Activated CD4-positive, alpha-beta T cell treated with anti-CD3 and anti-CD28 coated beads, Interleukin-2, Interleukin-4, amounts not matched to agents 100 ng/mL and 50 ng/mL, durations not matched to agents 16 hours and 8 hours (primary cell): ENCODE measurements around the gene CXCR5.

Experiments used
- DNase-seq: peaks from one replicate; pipeline ENCODE4 v3.0.0-alpha.2; 2020; ENCODE audit warnings: low spot score

Gene CXCR5

GRCh38 chr11:118877487-118878162 lies 6.1 kb upstream of the CXCR5 start:
- DNase-seq = no peak

GRCh38 chr11:118878163-118878563 lies 5.5 kb upstream of the CXCR5 start:
- DNase-seq = peak; percentile 46

- peak; percentile 55 for DNase-seq
Observed at GRCh38 chr11:118881228-118881627, 2.5 kb upstream of the CXCR5 start.

GRCh38 chr11:118882491-118882890 lies 1.2 kb upstream of the CXCR5 start:
- DNase-seq = peak; percentile 50

- DNase-seq = no peak
Observed at GRCh38 chr11:118883004-118883367, 706 bp upstream of the CXCR5 start.

- no peak for DNase-seq
Observed at GRCh38 chr11:118884875-118885274, 1.2 kb downstream of the CXCR5 start.

- DNase-seq = no peak
Observed at GRCh38 chr11:118885319-118885718, 1.6 kb downstream of the CXCR5 start.

- no peak for DNase-seq
Observed at GRCh38 chr11:118885831-118886565, 2.3 kb downstream of the CXCR5 start.

- no peak for DNase-seq
Observed at GRCh38 chr11:118886681-118887111, 3.0 kb downstream of the CXCR5 start.

- DNase-seq = no peak
Observed at GRCh38 chr11:118887206-118887605, 3.5 kb downstream of the CXCR5 start.

GRCh38 chr11:118888398-118888797 lies 4.7 kb downstream of the CXCR5 start:
- DNase-seq = no peak

GRCh38 chr11:118889797-118890196 lies 6.1 kb downstream of the CXCR5 start:
- no peak for DNase-seq

- DNase-seq = no peak
Observed at GRCh38 chr11:118892514-118892913, 8.8 kb downstream of the CXCR5 start.

- DNase-seq = no peak
Observed at GRCh38 chr11:118892964-118893363, 9.3 kb downstream of the CXCR5 start.

- no peak for DNase-seq
Observed at GRCh38 chr11:118893662-118894061, 10.0 kb downstream of the CXCR5 start.

- DNase-seq = no peak
Observed at GRCh38 chr11:118894192-118894591, 10.5 kb downstream of the CXCR5 start.

- no peak for DNase-seq
Observed at GRCh38 chr11:118895093-118896039, 11.7 kb downstream of the CXCR5 start.

GRCh38 chr11:118896472-118896913 lies 12.8 kb downstream of the CXCR5 start:
- DNase-seq = no peak

GRCh38 chr11:118896921-118897591 lies 13.4 kb downstream of the CXCR5 start:
- no peak for DNase-seq

- DNase-seq = no peak
Observed at GRCh38 chr11:118897721-118898310, 14.1 kb downstream of the CXCR5 start.
